GM10266 (cell line): ENCODE results near the gene ATXN7L1.

ENCODE experiments used
- DNase-seq: peaks from one replicate; pipeline ENCODE4 v3.0.0; 2012; ENCODE audit errors: extremely low spot score
- CTCF ChIP-seq: IDR thresholded peaks from 2 replicates; pipeline ENCODE4 v1.5.1; 2012; ENCODE audit warnings: mild to moderate bottlenecking, low read depth; ENCODE audit not compliant: control insufficient read depth, insufficient read depth; ENCODE audit errors: missing control alignments

Gene ATXN7L1

GRCh38 chr7:105648561-105649401 lies 227.6 kb downstream of the ATXN7L1 start:
- no peak for DNase-seq
- no peak for TF ChIP-seq CTCF

DNA sequence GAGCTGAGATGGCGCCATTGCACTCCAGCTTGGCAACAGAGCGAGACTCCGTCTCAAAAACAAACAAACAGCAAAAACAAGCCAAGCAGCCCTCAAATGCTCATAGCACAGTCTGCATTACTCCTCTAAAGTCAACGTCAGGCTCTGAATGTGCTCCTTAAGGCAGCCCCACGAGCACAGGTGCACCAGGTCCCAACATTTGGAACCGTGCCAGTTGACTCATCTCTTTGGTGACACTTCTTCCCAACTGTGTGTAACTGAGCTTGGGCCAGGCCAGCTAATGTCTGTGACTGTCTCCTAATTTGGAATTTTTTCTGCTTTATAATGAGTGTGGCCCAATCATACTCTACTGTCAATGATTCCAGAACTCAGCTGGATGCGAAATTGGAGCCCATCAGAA lies 228.8 kb downstream of the ATXN7L1 start:
- no peak for DNase-seq
- TF ChIP-seq CTCF: no peak

GRCh38 chr7:105644937-105645336 lies 231.5 kb downstream of the ATXN7L1 start:
- TF ChIP-seq CTCF: no peak
- DNase-seq: no peak

GRCh38 chr7:105643851-105644250 lies 232.5 kb downstream of the ATXN7L1 start:
- TF ChIP-seq CTCF: no peak
- no peak for DNase-seq

DNA sequence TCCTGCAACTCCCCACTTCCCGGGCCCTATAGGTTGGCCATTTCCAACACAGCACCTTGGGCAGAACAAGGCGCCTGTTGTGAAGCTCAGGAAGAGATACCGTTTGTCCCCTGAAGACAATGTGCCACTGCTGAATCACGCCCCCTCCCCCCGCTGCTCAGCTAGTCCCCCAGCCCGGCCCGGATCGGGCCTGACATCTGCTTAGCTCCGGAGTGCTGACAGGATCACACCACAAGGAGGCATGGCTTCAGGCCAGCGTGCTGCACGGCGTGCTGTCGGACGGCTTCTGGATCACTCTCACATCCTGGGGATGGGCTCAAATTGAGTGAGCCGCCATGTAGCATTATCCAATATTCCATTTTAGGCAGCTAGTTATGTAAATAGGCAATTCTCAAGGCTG lies 233.0 kb downstream of the ATXN7L1 start:
- no peak for TF ChIP-seq CTCF
- no peak for DNase-seq

DNA sequence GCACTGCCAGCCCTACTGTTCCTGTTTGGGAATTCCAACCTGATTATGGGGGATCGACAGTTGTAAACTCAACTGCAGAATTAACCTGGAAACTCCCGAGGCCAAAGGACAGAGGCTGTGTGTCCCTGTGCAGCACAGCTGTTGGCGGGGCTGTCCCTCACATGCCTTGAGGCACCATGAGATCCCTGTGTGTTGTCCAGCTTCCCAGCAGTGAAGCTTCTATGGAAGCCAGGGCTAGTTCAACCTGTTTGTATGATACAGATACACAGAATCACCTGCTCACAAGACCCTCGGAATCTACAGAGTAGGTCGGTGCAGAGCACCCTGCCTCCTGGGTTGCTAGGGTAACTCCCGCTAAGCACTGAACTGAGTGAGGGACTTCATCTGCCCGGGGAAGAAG lies 234.1 kb downstream of the ATXN7L1 start:
- no peak for DNase-seq
- no peak for TF ChIP-seq CTCF
